DMS79 (cell line): ENCODE results near the gene NUTM2F.
A peak's percentile ranks its signal among the peaks of the same experiment; 100 is the strongest.
"Not testable (repeated sequence)": the region's sequence is repeated elsewhere in the genome, so short reads cannot be mapped to it uniquely, and the experiment has no call there.

ENCODE experiments used
- DNase-seq: peaks from one replicate; lab custom pipeline; 2025; lab: John Stamatoyannopoulos, UW

Gene NUTM2F

DNA sequence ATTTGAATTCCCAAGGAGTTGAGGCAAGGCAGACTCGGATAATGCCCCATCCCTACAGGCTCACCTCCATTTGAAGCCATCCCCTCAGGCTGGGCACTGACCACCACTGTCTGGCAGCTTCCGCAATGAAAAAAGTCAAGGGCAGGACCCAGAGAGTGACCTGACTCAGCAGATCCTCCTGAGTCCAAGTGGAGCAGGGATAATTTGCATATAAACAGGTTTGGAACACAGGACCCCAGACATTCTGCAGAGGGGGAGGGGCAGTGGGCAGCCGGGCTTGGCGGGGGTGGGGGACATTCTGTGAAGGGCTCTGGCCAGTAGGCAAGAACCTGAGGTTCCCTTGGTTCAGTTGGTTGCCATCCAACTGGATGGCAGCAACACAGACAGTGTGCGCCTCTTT is at the start of gene NUTM2F:
Gene NUTM2F, minus strand, starts transcription at position 101 of the 400 bp plus-strand sequence. Its CDS starts 21 bp downstream, at position 80.
- DNase-seq: not testable (repeated sequence)

DNA sequence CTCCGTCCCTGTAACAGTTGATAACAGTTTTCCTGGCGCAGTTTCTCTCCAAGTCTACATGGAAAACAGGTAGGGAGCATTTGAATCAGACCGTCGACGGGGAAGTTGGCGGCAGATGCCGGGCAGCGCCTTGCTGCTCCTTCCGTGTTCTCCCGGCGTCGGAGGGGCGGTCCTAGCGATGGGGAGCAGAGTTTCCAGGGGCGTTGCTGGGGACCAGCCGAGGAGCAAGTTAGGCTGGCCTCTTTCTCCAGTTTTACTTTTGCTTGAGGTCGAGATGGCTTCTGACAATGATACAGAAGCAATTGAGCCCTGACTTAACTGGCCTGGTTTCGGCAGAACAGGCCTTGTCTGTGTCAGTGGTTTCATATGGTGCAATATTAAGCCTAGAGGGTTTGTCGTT is 46.8 kb upstream of the NUTM2F start:
- not testable (repeated sequence) for DNase-seq

DNA sequence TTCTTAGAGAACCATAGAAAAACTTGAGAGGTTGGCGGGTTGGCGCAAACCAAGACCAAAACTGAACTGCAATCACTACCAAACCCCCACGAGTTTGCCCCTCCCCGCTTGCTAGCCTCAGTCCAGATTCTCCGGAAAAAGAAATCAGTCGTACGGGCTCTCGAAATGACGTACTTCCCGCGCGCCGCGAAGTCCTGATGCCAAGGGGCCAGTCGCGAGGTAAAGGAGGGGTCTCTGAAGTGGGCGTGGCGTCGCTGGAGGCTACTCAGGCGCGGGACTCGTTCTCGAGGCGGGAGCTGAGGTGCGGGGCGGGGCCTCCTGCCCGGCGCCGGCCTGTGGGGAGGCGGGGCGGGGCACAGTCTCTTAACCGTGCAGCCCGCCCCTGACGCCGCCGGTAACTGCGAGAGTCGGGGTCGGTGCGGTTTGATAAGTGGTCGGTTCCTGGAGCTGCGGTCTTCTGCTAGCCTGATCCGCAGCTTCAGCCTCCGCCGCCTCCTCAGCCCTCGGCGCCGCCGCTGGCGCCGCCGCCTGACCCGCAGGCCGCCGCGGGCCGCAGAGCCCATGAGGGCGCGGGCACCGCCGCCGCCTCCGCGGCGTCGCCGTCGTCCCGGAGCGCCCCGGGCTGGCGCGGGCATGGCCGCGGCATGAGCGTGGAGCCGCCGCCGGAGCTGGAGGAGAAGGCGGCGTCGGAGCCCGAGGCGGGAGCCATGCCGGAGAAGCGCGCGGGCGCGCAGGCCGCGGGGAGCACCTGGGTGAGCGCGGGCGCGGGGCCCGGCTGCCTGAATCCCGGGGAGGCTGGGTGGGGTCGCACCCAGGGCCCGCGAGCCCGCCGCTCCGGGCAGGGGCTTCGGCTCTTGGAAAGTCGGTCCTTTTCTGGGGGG is 46.0 kb upstream of the NUTM2F start:
- DNase-seq: peak; percentile 82

DNA sequence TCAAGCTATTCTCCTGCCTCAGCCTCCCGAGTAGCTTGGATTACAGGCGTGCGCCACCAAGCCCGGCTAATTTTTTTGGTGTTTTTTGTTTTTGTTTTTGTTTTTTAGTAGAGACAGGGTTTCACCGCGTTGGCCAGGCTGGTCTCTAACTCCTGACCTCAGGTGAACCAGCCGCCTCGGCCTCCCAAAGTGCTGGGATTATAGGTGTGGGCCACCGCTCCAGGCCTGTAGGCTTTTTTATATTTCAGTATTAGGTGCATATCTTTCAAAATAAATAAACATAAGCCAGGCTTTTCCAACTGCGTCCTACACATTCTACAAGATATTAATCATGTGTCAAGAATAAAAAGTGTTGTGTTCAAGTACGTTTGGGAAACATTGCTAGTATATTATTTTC is 45.3 kb upstream of the NUTM2F start:
- not testable (repeated sequence) for DNase-seq

GRCh38 chr9:94370266-94370665 is 41.8 kb upstream of the NUTM2F start:
- DNase-seq: not testable (repeated sequence)

GRCh38 chr9:94364093-94364614 is 35.7 kb upstream of the NUTM2F start:
- not testable (repeated sequence) for DNase-seq

GRCh38 chr9:94357158-94357557 is 28.7 kb upstream of the NUTM2F start:
- not testable (repeated sequence) for DNase-seq

GRCh38 chr9:94351901-94352723 is 23.7 kb upstream of the NUTM2F start:
- not testable (repeated sequence) for DNase-seq

GRCh38 chr9:94348754-94349153 is 20.3 kb upstream of the NUTM2F start:
- not testable (repeated sequence) for DNase-seq

GRCh38 chr9:94347451-94347850 is 19.0 kb upstream of the NUTM2F start:
- DNase-seq: not testable (repeated sequence)

- not testable (repeated sequence) for DNase-seq
Observed at GRCh38 chr9:94341703-94342102, 13.3 kb upstream of the NUTM2F start.

DNA sequence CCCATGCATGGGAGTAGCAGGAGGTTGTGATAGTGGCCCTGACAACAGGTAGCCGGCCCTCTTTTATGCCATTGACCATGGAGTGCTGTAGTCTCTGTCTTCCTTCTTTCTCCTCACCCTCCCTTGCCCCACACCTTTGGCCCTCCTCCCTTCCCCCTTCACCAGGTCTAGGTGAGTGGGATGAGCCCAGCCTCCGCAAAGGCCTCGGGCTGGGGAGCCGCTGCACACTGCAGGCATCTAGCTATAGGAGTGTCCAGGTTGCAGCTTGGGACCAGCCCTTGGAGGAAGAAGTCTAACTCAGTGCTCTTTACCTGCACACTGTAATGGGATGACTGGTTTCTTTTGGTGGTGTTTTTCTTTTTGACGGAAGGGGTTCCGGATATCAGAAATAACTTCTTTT is 12.3 kb upstream of the NUTM2F start:
- not testable (repeated sequence) for DNase-seq

DNA sequence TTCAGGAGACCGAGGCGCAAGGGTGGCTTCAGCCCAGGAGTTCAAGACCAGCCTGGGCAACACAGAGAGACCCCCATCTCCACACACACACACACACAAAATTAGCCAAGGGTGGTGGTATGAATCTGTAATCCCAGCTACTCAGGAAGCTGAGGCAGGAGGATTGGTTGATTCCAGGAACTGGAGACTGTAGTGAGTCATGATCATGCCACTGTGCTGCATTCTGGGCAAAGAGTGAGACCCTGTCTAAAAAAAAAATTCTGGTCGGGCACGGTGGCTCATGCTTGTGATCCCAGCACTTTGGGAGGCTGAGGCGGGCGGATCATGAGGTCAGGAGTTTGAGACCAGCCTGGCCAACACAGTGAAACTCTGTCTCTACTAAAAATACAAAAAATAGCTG is 11.2 kb upstream of the NUTM2F start:
- DNase-seq: not testable (repeated sequence)

DNA sequence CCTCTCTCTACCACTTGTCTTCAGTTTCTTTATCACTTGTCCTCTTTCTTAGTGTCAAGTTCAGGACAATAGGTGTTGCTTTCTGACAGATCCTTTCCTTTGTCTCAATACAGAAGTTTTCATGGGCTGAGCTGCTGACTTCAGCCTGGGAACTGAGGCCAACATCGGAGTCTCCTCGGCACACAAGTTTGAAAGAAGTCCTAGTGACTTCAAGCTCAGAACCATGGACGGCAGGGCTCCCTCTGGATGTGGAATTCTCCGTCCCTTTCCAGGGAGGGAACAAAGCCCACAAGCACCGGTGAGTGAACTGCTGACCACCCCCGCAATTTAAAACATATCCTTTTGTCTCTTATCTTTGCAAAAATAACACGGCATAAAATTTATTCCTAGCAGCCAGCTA is 10.3 kb upstream of the NUTM2F start:
- not testable (repeated sequence) for DNase-seq

DNA sequence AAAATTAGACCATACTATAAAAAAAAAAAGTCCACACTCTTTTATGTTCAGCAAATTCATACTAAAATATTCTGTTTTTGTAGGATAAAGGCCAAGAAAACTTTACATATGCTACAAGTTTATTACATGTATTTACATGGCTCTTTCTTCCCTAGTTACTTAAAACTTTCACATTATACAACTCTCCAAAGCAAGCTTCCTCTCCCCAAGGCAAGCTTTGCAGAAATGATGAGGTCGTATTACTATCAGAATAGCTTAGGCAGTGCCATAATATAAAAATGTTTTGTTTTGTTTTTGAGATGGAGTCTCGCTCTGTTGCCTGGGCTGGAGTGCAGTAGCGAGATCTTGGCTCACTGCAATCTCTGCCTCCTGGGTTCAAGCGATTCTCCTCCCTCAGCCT is 8.0 kb upstream of the NUTM2F start:
- not testable (repeated sequence) for DNase-seq

DNA sequence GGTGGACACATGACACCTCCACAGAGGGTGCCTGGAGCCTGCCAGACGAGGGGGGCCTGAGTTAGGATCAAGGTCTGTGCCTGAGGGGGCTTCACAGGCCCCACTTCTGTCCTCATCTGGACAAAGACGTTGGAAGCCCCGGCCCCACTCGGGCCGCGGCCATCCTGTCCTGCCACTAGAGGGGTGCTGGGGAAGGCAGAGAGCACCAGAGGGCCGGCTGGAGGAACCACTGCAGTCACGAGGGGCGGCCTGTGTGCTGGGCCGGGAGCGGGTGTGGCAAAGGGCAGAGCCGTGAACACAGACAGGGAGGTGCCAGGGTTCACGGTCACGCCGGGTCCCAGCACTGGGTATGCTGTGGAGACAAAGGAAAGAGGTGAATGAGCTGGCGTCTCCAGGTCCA is 2.9 kb downstream of the NUTM2F start:
- not testable (repeated sequence) for DNase-seq

DNA sequence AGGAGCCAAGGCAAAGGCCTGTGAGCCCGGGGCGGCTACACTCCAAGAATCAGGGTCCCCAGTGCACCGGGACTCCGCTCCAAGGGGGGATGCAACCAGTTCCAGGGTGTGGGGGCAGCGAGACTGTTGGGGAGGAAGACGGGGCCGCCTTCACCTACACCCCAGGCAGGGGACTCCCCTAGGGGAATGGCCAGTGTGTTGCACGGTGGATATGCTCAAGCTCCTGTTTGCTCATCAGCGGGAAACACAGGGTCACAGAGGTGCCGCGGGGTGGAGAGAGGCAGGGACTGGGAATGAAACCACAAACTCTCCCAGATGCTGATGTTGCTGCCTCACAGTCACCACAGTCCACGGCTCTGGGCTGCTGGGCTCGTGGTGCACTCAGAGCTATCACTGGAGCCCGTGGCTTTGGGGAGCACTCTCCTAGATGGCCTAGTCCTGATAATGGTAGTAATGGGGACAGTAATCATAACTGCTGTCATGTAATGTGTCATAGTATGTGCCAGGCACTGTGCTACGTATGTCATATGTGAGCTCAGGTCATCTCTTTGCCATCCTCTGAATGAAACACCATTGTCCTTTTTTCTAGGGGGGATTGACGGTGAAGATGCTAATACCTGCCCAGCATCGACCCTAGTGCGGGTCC is 5.2 kb downstream of the NUTM2F start:
- DNase-seq: not testable (repeated sequence)

GRCh38 chr9:94322342-94322940 is 6.0 kb downstream of the NUTM2F start:
- not testable (repeated sequence) for DNase-seq

GRCh38 chr9:94317949-94318657 is 10.3 kb downstream of the NUTM2F start:
- not testable (repeated sequence) for DNase-seq

- not testable (repeated sequence) for DNase-seq
Observed at GRCh38 chr9:94316236-94316635, 12.2 kb downstream of the NUTM2F start.
